CD4-positive, alpha-beta T cell treated with Interferon alpha-2 for 1 hour (primary cell): ENCODE data around the gene CASP14.
"Not testable (repeated sequence)": the region's sequence is repeated elsewhere in the genome, so short reads cannot be mapped to it uniquely, and the experiment has no call there.

ENCODE experiments used
- DNase-seq, 2 donors: peaks; one replicate each; pipeline ENCODE4 v3.0.0-alpha.2; 2020 to 2022

The CASP14 gene, protein sequence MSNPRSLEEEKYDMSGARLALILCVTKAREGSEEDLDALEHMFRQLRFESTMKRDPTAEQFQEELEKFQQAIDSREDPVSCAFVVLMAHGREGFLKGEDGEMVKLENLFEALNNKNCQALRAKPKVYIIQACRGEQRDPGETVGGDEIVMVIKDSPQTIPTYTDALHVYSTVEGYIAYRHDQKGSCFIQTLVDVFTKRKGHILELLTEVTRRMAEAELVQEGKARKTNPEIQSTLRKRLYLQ

DNA sequence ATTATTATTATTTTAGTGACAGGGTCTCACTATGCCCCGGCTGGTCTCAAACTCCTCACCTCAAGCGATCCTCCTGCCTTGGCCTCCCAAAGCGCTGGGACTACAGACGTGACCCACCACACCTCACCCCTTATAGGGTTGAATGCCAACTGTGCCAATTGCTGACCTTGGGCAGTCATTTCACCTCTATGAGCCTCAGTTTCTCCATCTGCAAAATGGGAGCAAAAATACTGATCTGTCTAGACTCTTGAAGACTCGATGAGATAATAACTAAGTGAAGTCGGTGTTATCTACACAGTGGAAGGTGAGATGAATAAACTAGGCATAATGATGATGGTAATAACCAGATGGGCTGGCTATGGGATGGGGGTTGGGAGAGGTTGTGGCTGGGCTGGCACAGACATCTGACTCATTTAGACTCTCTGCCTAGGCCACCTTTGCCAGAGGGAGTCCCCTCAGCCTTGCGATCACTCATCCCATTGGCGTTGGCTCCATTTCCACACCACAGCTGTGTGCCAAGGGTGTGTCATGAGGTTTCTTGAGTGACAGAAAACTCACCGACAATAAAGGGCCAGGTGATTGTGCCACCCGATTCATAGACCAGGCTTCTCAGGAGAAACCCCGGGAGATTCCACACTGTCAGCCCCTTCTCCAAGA lies at the start of gene CASP14:
Gene CASP14, plus strand, starts transcription at position 596 of the 657 bp plus-strand sequence. CDS start 2,772 bp downstream, outside the sequence.
- no peak for DNase-seq

DNA sequence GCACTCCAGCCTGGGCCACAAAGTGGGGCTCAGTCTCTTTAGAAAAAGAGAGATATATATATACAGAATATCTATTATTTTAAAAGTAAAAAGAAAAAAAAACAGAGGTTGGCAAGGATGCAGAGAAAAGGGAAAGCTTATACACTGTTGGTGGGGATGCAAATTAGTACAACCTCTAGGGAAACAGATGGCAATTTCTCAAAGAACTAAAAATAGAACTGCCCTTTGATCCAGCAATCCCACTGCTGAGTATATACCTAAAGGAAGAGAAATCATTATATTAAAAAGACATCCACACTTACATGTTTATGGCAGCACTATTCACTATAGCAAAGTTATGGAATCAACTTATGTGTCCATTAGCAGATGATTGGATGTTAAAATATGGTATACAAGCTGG lies 41.0 kb upstream of the CASP14 start:
- no peak for DNase-seq

DNA sequence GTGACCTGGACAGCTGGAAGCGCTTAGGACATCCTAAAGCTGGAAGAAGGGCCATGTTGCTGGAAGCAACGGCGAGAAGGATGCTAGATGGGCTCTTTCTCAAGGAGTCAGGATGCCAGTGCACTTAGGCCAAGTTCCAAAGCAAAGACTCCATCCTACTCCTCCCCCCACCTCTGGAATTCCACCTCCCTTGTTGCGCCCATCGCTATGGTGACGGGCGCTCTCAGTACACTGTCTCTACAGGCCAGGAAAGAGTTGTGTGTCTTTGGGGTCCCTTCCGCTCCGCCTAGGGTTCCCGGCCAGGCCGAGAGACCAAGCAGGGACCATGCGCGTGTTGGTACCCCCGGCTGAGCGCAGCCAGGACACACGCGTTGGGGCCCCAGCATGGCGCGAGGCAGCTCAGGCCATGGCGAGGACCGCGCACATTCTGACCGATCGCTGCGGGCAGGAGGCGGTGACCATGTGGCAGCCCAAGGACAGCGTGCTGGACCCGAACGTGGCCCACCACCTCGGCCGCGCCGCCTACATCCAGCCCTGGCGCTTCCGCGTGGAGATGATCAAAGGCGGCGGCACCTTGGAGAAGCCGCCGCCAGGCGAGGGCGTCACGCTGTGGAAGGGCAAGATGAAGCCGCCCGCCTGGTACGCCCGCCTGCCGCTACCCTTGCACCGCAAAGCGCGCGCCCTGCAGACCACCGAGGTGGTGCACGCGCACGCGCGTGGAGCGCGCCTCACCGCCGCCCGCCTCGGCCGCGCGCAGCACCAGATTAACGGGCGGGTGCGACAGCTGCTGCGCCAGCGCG lies 38.6 kb upstream of the CASP14 start:
- no peak for DNase-seq

DNA sequence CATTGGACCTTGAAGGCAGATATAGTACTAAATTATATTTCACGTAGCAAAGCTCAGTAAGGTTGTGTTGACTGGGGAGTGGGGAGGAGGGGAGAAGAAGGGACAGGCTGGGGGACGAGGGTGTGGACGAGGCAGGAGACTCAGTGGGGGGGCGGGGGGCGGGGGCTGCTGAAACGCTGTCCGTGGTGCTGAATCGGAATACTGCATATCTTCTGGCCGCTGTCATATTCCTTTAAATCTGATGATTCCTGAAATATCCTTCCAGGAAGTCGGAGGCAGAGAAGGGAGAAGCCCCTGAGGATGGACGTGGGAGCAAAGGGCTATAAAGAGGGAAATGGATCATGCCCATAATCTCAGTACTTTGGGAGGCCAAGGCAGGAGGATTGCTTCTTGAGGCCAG lies 34.7 kb upstream of the CASP14 start:
- no peak for DNase-seq

DNA sequence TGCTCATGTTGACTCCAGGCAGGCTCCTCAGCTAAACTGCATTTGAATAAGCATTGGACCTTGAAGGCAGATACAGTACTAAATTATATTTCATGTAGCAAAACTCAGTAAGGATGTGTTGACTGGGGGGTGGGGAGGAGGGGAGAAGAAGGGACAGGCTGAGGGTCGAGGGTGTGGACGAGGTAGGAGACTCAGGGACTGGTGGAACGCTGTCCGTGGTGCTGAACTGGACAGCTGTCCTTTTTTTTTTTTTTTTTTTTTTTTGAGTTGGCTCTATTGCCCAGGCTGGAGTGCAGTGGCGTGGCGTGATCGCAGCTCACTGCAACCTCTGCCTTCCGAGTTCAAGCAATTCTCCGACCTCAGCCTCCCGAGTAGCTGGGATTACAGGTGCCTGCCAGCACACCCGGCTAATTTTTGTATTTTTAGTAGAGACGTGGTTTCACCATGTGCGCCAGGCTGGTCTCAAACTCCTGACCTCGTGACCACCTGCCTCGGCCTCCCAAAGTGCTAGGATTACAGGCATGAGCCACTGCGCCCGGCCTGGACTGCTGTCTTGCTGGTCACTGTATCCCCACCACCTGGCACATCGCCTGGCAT lies 33.2 kb upstream of the CASP14 start:
- no peak for DNase-seq

DNA sequence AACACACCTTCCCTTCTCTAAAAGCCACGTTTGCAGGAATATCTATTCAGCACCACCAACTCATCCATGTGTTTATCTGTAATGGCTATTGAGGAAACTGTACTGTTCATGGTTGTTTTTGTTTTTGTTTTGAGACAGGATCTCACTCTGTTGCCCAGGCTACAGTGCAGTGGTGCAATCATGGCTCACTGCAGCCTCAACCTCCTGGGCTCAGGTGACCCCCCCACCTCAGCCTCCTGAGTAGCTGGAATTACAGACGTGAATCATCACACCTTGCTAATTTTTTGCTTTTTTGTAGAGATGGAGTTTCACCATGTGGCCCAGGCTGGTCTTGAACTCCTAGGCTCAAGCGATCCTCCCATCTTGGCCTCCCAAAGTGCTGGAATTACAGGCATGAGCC lies 30.4 kb upstream of the CASP14 start:
- not testable (repeated sequence) for DNase-seq

DNA sequence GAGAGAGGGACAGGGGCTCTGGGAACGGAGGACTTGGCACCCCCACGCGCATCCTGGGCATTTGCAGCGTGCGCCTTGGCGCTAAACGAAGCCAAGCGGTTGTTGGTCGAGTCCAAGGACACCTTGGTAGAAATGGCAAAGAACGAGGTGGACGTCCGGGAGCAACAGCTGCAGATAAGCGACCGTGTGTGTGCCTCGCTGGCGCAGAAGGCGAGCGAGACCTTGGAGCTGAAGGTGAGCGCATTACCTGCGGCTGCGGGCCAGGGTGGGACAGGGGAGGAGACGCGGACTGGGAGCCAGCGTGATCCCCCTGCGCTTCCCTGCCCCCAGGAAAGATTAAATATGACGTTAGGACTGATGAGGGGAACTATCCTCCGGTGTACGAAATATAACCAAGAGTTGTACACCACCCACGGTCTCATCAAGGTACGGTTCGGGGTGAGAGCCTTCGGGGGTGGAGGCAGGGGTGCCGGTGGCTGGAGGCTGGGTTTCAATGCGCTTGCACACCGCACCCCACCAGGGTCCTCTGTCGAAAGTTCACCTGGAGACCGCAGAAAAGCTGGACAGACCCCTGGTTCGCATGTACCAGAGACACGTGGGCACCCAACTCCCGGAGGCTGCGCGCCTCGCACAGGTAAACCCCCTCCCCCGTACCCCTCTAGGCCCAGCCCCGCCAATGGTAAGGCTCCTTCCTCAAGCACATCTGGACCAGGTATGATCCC lies 27.8 kb upstream of the CASP14 start:
- DNase-seq, result no peak

DNA sequence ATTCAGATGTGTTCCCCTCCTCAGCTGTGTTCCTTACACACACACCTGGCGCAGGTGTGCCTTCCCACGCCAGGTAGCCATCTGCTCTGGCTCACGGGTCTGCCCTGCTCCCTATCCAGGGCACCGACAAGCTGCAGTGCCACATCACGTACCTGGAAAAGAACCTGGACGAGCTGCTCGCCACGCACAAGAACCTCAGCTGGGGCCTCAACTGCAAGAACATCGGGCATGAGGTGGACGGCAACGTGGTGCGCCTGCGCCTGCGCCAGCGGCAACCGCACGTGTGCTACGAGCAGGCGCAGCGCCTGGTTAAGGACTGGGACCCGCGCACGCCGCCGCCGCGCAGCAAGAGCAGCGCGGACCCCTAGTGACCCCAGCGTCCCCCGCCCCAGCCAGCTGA lies 26.5 kb upstream of the CASP14 start:
- no peak for DNase-seq

DNA sequence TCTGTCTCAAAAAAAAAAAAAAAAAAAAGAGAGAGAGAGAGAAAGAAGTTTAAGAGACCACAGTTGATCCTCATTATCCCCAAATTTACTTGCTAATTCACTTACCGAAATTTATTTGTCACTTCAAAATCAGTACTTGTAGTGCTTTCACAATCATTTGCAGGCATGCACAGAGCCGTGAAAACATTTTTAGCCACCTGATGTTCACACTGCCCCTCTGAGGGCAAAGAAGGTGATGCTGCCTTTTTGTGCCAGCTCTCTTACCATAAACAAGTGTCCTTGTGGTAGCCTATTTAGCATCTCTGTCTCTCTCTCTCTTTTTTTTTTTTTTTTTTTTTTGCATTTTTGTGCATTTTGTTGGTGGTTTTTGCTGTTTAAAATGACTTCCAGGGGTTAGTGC lies 24.1 kb upstream of the CASP14 start:
- no peak for DNase-seq

DNA sequence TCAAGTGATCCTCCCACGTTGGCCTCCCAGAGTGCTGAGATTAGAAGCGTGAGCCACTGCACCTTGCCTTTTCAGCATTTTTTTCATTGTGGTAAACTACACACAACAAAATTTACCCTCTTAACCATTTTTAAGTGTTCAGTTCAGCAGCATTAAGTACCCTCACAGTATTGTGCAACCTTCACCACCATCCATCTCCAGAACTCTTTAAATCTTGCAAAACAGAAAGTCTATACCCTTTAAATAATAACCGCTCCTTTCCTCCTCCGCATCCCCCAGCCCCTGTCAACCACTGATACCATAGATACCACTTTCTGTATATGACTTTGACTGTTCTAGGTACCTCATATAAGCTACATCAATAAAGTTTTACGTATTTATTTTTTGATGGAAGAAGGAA lies 20.8 kb upstream of the CASP14 start:
- DNase-seq, result no peak

DNA sequence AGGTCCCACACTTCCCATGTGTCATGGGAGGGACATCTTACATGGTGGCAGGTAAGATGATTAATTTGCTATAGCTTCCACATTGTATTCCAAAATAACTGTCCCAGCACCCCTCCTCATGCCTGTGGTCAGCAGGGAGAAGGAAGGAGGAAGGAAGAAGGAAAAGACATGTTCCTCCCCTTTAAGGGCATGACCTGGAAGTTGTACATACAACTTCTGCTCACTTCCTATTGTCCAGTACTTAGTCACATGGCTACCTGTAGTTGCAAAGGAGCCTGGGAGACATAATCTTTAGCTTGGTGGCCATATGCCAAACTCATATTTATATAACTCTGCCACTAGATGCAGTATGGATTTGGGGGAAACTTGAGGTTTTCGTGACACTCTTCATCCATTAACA lies 17.6 kb upstream of the CASP14 start:
- no peak for DNase-seq

DNA sequence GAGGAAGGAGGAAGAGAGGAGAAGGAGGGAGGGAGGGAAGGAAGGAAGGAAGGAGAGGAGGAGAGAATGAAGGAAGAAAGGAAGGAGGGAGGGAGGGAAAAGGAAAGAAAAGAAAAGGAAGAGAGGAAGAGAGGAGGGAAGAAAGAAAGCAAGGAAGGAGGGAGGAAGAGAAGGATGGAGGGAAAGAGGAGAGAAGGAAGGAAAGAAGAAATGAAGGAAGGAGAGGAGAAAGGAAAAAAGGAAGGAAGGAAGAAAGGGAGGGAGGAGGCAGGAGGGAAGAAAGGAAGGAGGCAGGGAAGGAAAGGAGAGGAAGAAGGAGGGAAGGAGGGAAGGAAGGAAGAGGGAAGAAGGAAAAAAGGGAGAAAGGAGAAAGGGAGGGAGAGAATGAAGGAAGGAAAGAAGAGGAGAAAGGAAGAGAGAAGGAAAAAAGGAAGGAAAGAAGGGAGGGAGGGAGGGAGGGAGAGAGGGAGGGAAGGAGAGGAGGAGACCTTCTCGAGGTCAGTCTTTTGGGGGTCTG lies 13.4 kb upstream of the CASP14 start:
- DNase-seq, result no peak

DNA sequence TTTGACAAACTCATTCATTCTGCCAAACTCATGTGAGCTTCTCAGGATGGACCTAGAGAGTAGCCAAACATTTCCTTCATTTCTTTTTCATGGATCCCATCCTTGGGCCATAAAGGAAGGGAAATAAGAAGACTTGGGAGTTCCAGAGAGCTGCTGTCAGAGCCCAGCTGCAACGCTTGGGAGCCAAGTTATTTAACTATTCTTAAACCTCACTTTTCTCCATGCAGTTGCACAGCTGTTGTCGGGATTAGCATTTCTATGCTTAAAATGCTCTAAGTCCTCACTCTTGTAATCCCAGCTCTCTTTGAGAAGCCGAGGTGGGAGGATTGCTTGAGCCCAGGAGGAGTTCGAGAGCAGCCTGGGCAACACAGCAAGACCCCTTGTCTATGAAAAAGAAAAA lies 11.7 kb upstream of the CASP14 start:
- DNase-seq, result no peak

DNA sequence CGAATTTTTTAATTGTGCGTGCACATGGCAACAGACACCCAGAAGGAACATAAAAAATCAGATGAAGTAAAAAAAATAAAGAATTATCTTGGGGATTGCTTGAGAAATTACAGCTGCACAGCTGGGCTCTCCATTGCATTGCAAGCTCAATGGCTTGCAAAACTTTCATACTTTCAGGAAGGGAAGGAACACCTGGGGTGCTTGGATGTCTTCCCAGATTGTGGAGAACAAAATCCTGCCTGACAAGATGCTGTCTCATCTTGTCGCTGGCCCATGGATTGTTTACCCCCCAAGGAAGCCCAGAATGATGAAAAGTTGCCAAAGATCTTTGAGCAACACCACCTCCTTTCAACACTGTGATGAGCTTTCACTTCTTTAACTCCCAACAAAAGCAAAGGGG lies 11.0 kb upstream of the CASP14 start:
- DNase-seq, result no peak

DNA sequence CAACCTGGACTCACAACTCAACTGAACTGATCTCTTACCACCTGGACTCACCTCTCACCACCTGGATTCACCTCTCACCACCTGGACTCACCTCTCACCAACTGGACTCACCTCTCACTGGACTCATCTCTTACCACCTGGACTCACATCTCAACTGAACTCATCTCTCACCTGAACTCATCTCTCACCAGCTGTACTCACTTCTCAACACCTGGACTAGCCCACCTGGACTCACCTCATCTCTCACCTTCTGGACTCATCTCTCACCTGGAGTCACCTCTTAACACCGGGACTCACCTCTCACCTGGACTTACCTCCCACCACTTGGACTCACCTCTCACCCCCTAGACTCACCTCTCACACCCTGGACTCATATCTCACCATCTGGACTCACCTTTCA lies 7.3 kb upstream of the CASP14 start:
- DNase-seq, result no peak

DNA sequence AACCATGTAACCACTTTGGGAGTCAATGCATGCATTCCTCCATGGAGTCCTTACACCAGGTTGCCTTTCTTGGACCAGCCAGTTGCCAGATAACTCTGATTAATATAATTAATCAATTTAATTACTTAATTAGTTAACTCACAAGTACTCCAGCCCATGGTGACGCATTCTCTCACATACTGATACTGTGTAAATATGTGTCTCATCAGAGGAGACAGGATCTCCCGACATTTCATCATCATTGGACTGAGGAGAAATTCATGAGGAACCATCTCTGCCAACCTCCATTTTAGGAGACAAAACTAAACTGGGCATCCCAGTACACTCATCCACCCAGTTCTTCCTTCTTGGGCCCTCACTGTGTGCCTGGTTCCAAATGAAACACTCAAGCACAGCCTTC lies 6.5 kb upstream of the CASP14 start:
- no peak for DNase-seq

DNA sequence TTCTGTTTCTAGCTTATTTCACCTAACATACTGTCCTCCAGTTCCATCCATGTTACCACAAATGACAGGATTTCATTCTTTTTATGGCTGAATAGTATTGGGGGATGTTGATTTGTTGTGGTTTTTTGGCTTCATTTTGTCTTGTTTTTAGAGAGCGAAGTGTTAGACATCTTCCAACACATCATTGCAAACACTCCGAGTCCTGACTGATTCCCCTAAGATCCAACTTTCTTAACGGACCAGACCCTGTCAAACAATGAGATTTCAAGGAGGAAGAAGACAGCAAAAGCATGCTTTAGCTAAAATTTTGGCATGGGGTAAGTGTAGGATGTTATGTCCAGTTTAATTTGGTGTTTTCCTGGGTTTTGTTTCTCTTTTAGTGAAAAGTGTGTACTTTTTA lies 3.8 kb upstream of the CASP14 start:
- DNase-seq, result no peak

DNA sequence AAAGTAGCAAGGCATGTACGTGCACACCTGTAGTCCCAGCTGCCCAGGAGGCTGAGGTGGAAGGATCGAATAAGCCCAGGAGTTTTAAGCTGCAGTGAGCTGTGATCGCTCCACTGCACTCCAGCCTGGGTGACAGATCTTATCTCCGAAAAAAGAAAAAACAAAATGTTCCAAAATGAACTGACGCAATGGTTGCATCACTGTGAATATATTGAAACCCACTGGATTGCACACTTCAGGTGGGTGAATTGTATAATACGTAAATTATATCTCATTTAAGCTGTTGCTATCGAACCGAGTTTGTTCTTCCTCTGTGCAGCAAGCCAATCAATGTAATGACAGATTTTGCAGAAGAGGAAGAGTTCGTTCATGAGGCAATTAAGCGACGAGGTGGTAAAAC lies 1.6 kb upstream of the CASP14 start:
- no peak for DNase-seq

DNA sequence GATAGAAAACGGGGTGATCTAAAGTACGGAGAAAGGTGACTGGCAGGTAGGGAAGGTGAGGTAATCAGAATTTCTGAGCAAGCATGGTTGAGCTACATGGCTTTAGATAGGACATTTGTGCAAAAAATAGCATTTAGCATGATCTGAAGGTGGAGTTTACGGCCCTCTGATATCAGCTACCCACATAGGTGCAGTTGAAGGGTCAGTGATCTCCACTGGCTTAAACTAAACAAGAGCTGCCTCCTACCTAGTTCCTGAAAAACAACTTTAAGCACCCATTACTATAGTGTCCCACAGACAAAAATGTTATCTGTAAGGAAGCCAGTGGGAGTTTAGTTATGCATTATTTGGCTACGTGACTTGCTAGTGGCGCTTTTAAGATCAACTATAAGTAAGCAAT lies 1.2 kb upstream of the CASP14 start:
- no peak for DNase-seq

DNA sequence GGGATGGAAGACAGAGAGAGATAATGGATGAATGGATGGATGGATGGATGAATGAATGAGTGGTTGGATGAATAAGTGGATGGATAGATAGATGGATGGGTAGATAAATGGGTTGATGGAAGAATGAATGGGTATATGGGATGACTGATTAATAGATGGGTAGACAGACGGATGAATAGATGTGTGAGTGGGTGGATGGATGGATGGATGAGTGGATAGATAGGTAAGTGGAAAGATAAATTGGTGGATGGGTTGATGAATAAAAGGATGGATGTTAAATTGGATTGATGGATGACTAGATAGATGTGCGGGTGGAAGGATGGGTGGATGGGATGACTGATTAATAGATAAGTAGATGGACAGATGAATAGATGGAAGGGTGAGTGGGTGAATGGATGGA lies 1.4 kb downstream of the CASP14 start:
- no peak for DNase-seq

DNA sequence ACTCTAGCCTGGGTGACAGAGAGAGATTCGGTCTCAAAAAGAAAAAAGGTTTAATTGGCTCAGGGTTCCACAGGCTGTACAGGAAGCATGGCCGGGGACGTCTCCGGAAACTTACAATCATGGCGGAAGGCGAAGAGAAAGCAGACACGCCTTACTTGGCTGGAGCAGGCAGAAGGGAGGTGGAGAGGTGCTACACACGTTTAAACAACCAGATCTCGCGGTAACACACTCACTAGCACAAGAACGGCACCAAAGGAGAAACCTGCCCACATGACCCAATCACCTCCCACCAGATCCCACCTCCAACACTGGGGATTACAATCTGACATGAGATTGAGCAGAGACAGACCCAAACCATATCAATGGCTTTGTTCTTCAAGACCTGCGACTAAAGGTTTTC lies 12.8 kb downstream of the CASP14 start:
- DNase-seq, result no peak

DNA sequence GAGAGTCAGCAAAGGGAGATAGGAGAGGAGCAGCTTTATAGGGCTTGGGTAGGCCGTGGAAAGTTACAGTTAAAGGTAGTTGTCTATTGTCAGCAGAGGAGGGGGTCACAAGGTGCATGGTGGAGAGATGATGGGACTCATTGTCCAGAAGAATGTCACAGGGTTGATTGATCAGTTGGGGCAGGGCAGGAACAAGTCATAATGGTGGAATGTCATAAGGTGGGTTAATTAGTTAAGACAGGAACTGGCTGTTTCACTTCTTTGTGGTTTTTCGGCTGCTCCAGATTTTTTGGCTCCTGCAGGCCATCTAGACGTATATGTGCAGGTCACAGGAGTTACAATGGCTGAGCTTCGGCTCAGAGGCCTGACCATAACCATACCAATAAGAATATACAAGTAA lies 21.1 kb downstream of the CASP14 start:
- DNase-seq, result not testable (repeated sequence)
